GM12892 (cell line): ENCODE measurements around the gene GANAB.

Experiments
- POLR2A ChIP-seq: IDR thresholded peaks from 2 replicates; pipeline ENCODE4 v1.6.1; 2011; ENCODE audit warnings: low read depth, low read length, control low read depth
- POLR2AphosphoS5 ChIP-seq: IDR thresholded peaks from 2 replicates; pipeline ENCODE4 v1.6.1; 2011; ENCODE audit warnings: low read depth, low read length, control low read depth
- TAF1 ChIP-seq: IDR thresholded peaks from 2 replicates; pipeline ENCODE4 v1.6.1; 2011; ENCODE audit warnings: low read depth, mild to moderate bottlenecking, control low read depth, low read length, borderline replicate concordance

DNA sequence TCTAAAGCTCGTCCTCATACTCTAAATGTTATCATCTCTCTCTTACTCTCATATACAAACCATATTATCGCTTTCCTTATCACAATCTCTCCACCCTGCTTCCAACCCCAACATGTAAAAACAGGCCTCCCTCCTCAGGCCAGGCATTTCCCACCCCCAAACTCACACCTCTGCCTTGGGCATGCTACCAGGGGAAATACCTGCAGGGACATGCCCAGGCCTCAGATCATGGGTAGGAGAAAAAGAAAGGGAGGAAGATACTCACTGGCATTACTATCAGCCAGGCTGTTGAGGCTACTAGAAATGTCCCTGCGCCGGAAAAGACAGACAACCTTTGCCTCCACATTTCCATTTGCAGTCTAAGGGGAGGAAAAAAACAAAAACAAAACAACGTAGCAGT is 46.5 kb downstream of the GANAB start:
- TF ChIP-seq POLR2A = peak; percentile 35
- TF ChIP-seq POLR2AphosphoS5 = no peak
- TF ChIP-seq TAF1 = no peak
